Smooth muscle cell of the brain vasculature (primary cell): Measurements from ENCODE around the gene CHST6.
"Not testable (repeated sequence)": the region's sequence is repeated elsewhere in the genome, so short reads cannot be mapped to it uniquely, and the experiment has no call there.

Experiments used
- DNase-seq: peaks from one replicate; pipeline ENCODE4 v3.0.0-alpha.2; 2012; ENCODE audit warnings: low read depth, low spot score

Gene CHST6

GRCh38 chr16:75503801-75504200, 8.6 kb upstream of the CHST6 start:
- DNase-seq, result no peak

GRCh38 chr16:75502916-75503605, 7.8 kb upstream of the CHST6 start:
- no peak for DNase-seq

- DNase-seq, result not testable (repeated sequence)
Measured at GRCh38 chr16:75501820-75502219, 6.6 kb upstream of the CHST6 start.

- no peak for DNase-seq
Measured at GRCh38 chr16:75501359-75501758, 6.1 kb upstream of the CHST6 start.

- not testable (repeated sequence) for DNase-seq
Measured at GRCh38 chr16:75498605-75499322, 3.5 kb upstream of the CHST6 start.

GRCh38 chr16:75497558-75497957, 2.3 kb upstream of the CHST6 start:
- no peak for DNase-seq

GRCh38 chr16:75494661-75495075, 573 bp downstream of the CHST6 start:
- no peak for DNase-seq

- no peak for DNase-seq
Measured at GRCh38 chr16:75494184-75494583, 1.1 kb downstream of the CHST6 start.

GRCh38 chr16:75491876-75492275, 3.4 kb downstream of the CHST6 start:
- no peak for DNase-seq

- DNase-seq, result no peak
Measured at GRCh38 chr16:75488322-75488721, 6.9 kb downstream of the CHST6 start.

- DNase-seq, result no peak
Measured at GRCh38 chr16:75486676-75487313, 8.4 kb downstream of the CHST6 start.

GRCh38 chr16:75486014-75486675, 9.1 kb downstream of the CHST6 start:
- no peak for DNase-seq

- DNase-seq, result no peak
Measured at GRCh38 chr16:75485230-75486013, 9.8 kb downstream of the CHST6 start.

- DNase-seq, result no peak
Measured at GRCh38 chr16:75483222-75483621, 12.0 kb downstream of the CHST6 start.

- DNase-seq, result no peak
Measured at GRCh38 chr16:75482434-75483205, 12.6 kb downstream of the CHST6 start.

- DNase-seq, result no peak
Measured at GRCh38 chr16:75481475-75481874, 13.8 kb downstream of the CHST6 start.

- no peak for DNase-seq
Measured at GRCh38 chr16:75479421-75479990, 15.7 kb downstream of the CHST6 start.

GRCh38 chr16:75478480-75479345, 16.5 kb downstream of the CHST6 start:
- no peak for DNase-seq
